ENCODE measurements around the gene NTM. TPM values are rescaled to one million over a fixed set of nuclear protein-coding genes. Genes with fewer than 3 reads are reported as not detected.

The NTM gene
- total and polyA plus RNA-seq, 9 donors: 0.16 to 8.5 (median 0.55) TPM; not detected in 3

DNA sequence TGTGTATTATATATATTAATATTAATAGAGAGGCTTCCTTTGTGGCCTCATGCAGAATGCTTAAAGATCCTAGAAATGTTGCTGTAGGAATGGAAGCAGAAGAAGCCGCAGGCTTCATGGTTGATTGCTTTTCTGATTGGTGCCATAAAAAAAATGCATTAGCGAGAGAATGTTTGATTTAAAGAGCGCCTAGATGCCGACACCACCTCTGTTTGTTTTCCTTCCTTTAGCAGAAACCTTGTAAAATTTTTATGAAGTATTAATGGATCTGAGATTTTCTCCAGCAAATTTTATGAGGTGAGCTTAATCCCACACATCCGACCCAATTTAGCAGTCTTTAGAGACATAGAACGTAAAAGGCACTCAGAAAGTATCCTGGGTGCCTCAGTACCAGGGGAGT is 587.5 kb downstream of the NTM start:
- no peaks in the 10 kb centered on the region for H3K4me1 ChIP-seq (ENCODE audit: insufficient read depth)
- H3K36me3 ChIP-seq: no peaks in the 10 kb centered on the region
- no peaks in the 10 kb centered on the region for H3K9me3 ChIP-seq
- intact Hi-C loops (cut with DNase I): no loop called here
- no peaks in the 10 kb centered on the region for H3K27me3 ChIP-seq
- no peak overlapping the region for H3K4me3 ChIP-seq
- TF ChIP-seq EP300 (IDR thresholded peaks at IDR 0.05) (no peak), POLR2A (IDR thresholded peaks at IDR 0.05) (no peak)
- TF ChIP-seq, protein P1, sequence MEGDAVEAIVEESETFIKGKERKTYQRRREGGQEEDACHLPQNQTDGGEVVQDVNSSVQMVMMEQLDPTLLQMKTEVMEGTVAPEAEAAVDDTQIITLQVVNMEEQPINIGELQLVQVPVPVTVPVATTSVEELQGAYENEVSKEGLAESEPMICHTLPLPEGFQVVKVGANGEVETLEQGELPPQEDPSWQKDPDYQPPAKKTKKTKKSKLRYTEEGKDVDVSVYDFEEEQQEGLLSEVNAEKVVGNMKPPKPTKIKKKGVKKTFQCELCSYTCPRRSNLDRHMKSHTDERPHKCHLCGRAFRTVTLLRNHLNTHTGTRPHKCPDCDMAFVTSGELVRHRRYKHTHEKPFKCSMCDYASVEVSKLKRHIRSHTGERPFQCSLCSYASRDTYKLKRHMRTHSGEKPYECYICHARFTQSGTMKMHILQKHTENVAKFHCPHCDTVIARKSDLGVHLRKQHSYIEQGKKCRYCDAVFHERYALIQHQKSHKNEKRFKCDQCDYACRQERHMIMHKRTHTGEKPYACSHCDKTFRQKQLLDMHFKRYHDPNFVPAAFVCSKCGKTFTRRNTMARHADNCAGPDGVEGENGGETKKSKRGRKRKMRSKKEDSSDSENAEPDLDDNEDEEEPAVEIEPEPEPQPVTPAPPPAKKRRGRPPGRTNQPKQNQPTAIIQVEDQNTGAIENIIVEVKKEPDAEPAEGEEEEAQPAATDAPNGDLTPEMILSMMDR (IDR thresholded peaks at IDR 0.05): no peak
- no peak overlapping the region for H3K27ac ChIP-seq
- WGBS, 3 donors: 89 to 91% (median 90%) methylated on average over 6 of the region's 6 CpGs
- no peak for DNase-seq

DNA sequence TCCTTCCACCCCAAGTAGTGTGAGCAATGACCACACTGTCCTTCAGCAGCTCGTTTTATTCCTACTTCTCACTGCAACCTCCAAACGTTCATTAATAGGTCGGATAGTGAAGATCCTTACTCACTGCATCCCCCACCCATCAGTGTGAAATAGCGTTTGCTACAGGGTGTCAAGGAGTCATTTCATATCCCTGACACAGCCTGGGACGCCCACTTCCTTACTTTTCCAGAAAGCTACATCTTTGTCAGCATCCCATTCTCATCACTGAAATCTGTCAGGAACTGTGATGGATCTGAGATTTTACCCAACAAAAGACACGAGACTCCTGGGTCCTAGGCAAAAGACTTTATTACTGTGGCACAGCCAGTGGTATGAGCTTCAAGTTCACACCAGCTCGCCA is 592.4 kb downstream of the NTM start:
- intact Hi-C loops (cut with DNase I): no loop called here
- no peak overlapping the region for H3K27ac ChIP-seq
- no peaks in the 10 kb centered on the region for H3K4me1 ChIP-seq (ENCODE audit: insufficient read depth)
- no peaks in the 10 kb centered on the region for H3K27me3 ChIP-seq
- TF ChIP-seq POLR2A (IDR thresholded peaks at IDR 0.05): no peak
- no peak for TF ChIP-seq EP300 (IDR thresholded peaks at IDR 0.05)
- TF ChIP-seq, protein P1 (IDR thresholded peaks at IDR 0.05): no peak
- no peak overlapping the region for H3K4me3 ChIP-seq
- H3K9me3 ChIP-seq: no peaks in the 10 kb centered on the region
- WGBS, 3 donors: 67 to 84% (median 70%) methylated on average over 7 of the region's 7 CpGs
- DNase-seq: no peak
- no peaks in the 10 kb centered on the region for H3K36me3 ChIP-seq

DNA sequence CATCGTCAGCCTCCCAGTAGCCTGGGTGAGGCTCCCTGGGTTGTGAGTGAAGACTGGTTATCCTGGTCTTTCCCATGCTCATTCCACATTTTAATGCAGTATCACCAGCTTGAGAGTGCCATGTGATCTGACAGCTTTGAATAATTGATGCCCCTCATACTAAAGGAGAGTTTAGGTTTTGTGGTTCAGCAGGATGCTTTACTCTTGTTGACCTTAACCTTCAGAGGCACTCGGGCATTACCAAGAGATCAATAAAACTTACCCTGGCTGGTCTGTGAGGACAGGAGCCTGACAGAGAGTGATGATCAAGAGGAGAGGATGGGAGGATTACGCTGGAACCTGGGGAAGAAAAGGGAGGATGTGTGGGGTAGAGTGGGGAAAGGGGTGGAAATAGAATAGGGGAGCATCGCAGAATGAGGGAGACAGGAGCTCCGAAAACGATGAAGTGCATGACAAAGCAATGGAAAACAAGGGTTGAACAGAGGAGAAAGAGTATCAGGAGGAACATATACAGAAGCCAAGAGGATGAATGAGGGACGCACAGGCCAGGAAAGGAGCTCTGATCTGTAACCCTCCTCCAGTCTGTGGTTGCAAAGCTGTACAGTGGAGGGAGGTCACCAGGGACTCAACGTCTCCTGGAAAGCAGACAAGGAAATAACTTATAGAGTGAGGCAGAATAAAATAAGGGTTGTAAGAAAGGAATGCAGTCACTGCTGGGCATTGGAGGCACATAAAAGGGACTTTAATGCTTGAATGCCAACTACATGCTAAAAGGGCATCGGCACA is 594.5 kb downstream of the NTM start:
- no peak for TF ChIP-seq EP300 (IDR thresholded peaks at IDR 0.05)
- TF ChIP-seq, protein P1 (IDR thresholded peaks at IDR 0.05): no peak
- TF ChIP-seq POLR2A (IDR thresholded peaks at IDR 0.05): no peak
- no peak overlapping the region for H3K4me3 ChIP-seq
- H3K9me3 ChIP-seq: no peaks in the 10 kb centered on the region
- intact Hi-C loops (cut with DNase I): no loop called here
- no peak overlapping the region for H3K27ac ChIP-seq
- 52 to 67% (median 57%) methylated on average over 9 of the region's 9 CpGs for WGBS, 3 donors
- H3K27me3 ChIP-seq: no peaks in the 10 kb centered on the region
- no peaks in the 10 kb centered on the region for H3K4me1 ChIP-seq (ENCODE audit: insufficient read depth)
- H3K36me3 ChIP-seq: no peaks in the 10 kb centered on the region
- DNase-seq: no peak

DNA sequence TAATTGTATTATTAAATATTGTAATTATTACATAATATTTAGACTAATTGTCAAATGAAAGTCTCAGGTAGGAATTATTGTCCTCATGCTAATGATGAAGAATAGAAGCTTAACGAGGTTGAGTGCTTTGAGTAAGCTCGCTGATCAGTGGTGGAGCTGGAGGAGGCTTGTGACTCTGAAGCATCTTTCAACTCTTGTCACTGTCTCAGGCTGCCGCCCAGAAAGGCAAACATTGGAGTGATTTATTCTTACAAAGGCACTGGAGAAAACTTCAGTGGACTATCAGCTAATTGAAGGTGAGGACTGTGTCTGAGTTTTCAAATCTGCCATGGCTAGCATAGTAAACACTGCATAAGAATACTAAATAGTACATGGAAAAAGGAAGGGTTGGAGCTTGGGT is 595.1 kb downstream of the NTM start:
- Histone ChIP-seq H3K27me3 (no peaks in the 10 kb centered on the region), H3K4me1 (ENCODE audit: insufficient read depth) (no peaks in the 10 kb centered on the region), H3K27ac (no peak overlapping the region), H3K4me3 (no peak overlapping the region), H3K36me3 (no peaks in the 10 kb centered on the region), H3K9me3 (no peaks in the 10 kb centered on the region)
- no peak for TF ChIP-seq EP300 (IDR thresholded peaks at IDR 0.05)
- TF ChIP-seq, protein P1 (IDR thresholded peaks at IDR 0.05): no peak
- DNase-seq: no peak
- 42 to 49% (median 48%) methylated on average over 3 of the region's 3 CpGs for WGBS, 3 donors
- intact Hi-C loops (cut with DNase I): no loop called here
